Midbrain (tissue), 1 donor: ENCODE data around the gene SGTB.
"Not testable (repeated sequence)": the region's sequence is repeated elsewhere in the genome, so short reads cannot be mapped to it uniquely, and the experiment has no call there.

ENCODE experiments used
- DNase-seq: peaks from one replicate; lab custom pipeline; 2025; lab: John Stamatoyannopoulos, UW

SGTB gene

GRCh38 chr5:65668696-65669095, 53.2 kb downstream of the SGTB start:
- DNase-seq: no peak

- no peak for DNase-seq
Measured at GRCh38 chr5:65663804-65664521, 57.9 kb downstream of the SGTB start.

- no peak for DNase-seq
Measured at GRCh38 chr5:65654713-65655112, 67.2 kb downstream of the SGTB start.

GRCh38 chr5:65651144-65651543, 70.8 kb downstream of the SGTB start:
- no peak for DNase-seq

GRCh38 chr5:65647941-65648340, 74.0 kb downstream of the SGTB start:
- DNase-seq: no peak

- DNase-seq: no peak
Measured at GRCh38 chr5:65646938-65647337, 75.0 kb downstream of the SGTB start.

GRCh38 chr5:65640240-65640639, 81.7 kb downstream of the SGTB start:
- DNase-seq: no peak

GRCh38 chr5:65630981-65631380, 90.9 kb downstream of the SGTB start:
- no peak for DNase-seq

GRCh38 chr5:65625743-65626142, 96.2 kb downstream of the SGTB start:
- DNase-seq: no peak

- DNase-seq: peak; percentile 97
Measured at GRCh38 chr5:65624571-65625555, 97.0 kb downstream of the SGTB start, which contains the start of the genes SHLD3 and TRAPPC13. Gene SHLD3 (plus strand): TSS chr5:65625027. CDS start chr5:65629588, 4,561 bp downstream. Gene TRAPPC13 (plus strand): TSS chr5:65625027. CDS start chr5:65625061, 34 bp downstream.

GRCh38 chr5:65624025-65624570, 97.8 kb downstream of the SGTB start, which contains the start of gene TRIM23:
Gene TRIM23 (minus strand): TSS chr5:65624333. CDS start chr5:65624274, 59 bp downstream.
- DNase-seq: peak; percentile 97

GRCh38 chr5:65623482-65623881, 98.4 kb downstream of the SGTB start:
- no peak for DNase-seq

GRCh38 chr5:65621961-65622360, 99.9 kb downstream of the SGTB start:
- not testable (repeated sequence) for DNase-seq

- DNase-seq: no peak
Measured at GRCh38 chr5:65620021-65620420, 101.9 kb downstream of the SGTB start.
